Parathyroid adenoma (tissue), 2 donors: Measurements from ENCODE around the gene PRKCH.

Source experiments
- H2AFZ ChIP-seq: fragments of 300-600 bp; sonication (generic); one replicate; pipeline ENCODE4 v1.7.0; 2017; ENCODE audit warnings: antibody characterized with exemption, mild to moderate bottlenecking
- H3K27ac ChIP-seq: fragments of 300-600 bp; sonication (generic); one replicate; pipeline ENCODE4 v1.7.0; 2017
- H3K27me3 ChIP-seq: fragments of 300-600 bp; sonication (generic); one replicate; pipeline ENCODE4 v1.7.0; 2017; ENCODE audit warnings: low read length; ENCODE audit not compliant: control insufficient read depth, insufficient read depth
- H3K36me3 ChIP-seq: fragments of 300-600 bp; sonication (generic); one replicate; pipeline ENCODE4 v1.7.0; 2017; ENCODE audit warnings: low read length; ENCODE audit not compliant: control insufficient read depth, insufficient read depth
- H3K4me1 ChIP-seq: fragments of 300-600 bp; sonication (generic); one replicate; pipeline ENCODE4 v1.7.0; 2017; ENCODE audit warnings: control low read depth
- H3K4me2 ChIP-seq: fragments of 300-600 bp; sonication (generic); one replicate; pipeline ENCODE4 v1.7.0; 2017; ENCODE audit warnings: low read length
- H3K4me3 ChIP-seq: fragments of 300-600 bp; sonication (generic); one replicate; pipeline ENCODE4 v1.7.0; 2017; ENCODE audit warnings: low read depth, low read length
- H3K79me2 ChIP-seq: fragments of 300-600 bp; sonication (generic); one replicate; pipeline ENCODE4 v1.7.0; 2017; ENCODE audit warnings: control low read depth
- H3K9ac ChIP-seq: fragments of 300-600 bp; sonication (generic); one replicate; pipeline ENCODE4 v1.7.0; 2017; ENCODE audit warnings: mild to moderate bottlenecking
- H3K9me3 ChIP-seq: fragments of 300-600 bp; sonication (generic); one replicate; pipeline ENCODE4 v1.7.0; 2017; ENCODE audit warnings: low read length; ENCODE audit not compliant: control insufficient read depth
- TF ChIP-seq, protein P1 (sequence below): fragments of 300-600 bp; sonication (generic); IDR thresholded peaks from one replicate; pipeline ENCODE4 v1.7.0; 2017; ENCODE audit warnings: antibody characterized with exemption, mild to moderate bottlenecking
- donor health status: primary hyperparathyroidism.

PRKCH gene

DNA sequence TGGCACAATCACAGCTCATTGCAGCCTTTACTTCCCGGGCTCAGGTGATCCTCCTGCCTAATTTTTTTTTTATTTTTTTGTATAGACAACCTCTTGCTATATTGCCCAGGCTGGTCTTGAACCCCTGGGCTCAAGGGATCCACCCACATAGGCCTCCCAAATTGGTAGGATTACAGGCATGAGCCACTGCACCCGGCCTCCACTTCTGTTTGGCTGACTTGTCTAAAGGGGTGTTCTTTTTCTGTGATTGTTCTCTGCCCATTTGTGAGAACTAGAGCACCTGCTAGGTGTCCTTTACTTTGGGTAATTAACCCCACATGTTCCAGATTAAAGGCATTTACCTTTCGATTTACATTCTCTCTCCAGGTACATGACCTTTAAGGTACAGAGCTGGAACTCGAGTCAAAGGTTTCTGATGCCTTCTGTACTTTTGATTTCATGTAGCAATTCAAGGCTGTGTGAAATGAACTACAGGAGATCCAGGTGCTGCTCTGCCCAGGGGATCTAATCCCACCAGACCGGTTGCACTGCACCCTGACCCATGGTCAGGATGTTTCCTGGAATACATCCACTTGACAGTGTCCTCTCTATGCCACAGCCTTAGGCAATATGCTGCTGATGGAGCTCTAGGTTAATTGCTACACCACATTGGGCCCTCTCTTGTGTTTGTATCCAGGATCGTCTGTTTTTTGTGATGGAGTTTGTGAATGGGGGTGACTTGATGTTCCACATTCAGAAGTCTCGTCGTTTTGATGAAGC is 163.6 kb downstream of the PRKCH start:
- H3K4me3 ChIP-seq = no peak overlapping the region
- H3K9me3 ChIP-seq = no peaks in the 10 kb centered on the region
- no peaks in the 10 kb centered on the region for H3K36me3 ChIP-seq
- no peak overlapping the region for H3K4me2 ChIP-seq
- H3K4me1 ChIP-seq = no peaks in the 10 kb centered on the region
- no peak overlapping the region for H3K27ac ChIP-seq
- H3K79me2 ChIP-seq = no peaks in the 10 kb centered on the region
- no peak overlapping the region for H2AFZ ChIP-seq
- TF ChIP-seq, protein P1, sequence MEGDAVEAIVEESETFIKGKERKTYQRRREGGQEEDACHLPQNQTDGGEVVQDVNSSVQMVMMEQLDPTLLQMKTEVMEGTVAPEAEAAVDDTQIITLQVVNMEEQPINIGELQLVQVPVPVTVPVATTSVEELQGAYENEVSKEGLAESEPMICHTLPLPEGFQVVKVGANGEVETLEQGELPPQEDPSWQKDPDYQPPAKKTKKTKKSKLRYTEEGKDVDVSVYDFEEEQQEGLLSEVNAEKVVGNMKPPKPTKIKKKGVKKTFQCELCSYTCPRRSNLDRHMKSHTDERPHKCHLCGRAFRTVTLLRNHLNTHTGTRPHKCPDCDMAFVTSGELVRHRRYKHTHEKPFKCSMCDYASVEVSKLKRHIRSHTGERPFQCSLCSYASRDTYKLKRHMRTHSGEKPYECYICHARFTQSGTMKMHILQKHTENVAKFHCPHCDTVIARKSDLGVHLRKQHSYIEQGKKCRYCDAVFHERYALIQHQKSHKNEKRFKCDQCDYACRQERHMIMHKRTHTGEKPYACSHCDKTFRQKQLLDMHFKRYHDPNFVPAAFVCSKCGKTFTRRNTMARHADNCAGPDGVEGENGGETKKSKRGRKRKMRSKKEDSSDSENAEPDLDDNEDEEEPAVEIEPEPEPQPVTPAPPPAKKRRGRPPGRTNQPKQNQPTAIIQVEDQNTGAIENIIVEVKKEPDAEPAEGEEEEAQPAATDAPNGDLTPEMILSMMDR = no peak
- no peak overlapping the region for H3K9ac ChIP-seq
- no peaks in the 10 kb centered on the region for H3K27me3 ChIP-seq

DNA sequence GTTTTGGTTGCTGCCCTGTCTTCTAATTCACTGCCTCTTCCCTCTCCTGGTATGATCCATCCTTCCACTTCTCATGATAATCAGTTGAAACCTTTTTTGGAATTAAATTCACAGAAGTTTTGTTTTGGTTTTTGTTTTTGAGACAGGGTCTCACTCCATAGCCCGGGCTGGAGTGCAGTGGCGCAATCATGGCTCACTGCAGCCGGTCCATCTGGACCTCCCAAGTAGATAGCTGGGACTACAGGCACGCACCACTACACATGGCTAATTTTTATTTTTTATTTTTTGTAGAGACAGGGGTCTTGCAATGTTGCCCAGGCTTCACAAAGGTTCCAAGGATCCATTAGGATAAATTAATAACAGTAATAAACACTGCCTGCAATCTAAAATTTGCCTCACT is 164.3 kb downstream of the PRKCH start:
- Histone ChIP-seq H3K4me1 (no peaks in the 10 kb centered on the region), H2AFZ (no peak overlapping the region), H3K9ac (no peak overlapping the region), H3K9me3 (no peaks in the 10 kb centered on the region), H3K4me2 (no peak overlapping the region), H3K27ac (no peak overlapping the region), H3K27me3 (no peaks in the 10 kb centered on the region), H3K36me3 (no peaks in the 10 kb centered on the region), H3K4me3 (no peak overlapping the region), H3K79me2 (no peaks in the 10 kb centered on the region)
- TF ChIP-seq, protein P1 = no peak

DNA sequence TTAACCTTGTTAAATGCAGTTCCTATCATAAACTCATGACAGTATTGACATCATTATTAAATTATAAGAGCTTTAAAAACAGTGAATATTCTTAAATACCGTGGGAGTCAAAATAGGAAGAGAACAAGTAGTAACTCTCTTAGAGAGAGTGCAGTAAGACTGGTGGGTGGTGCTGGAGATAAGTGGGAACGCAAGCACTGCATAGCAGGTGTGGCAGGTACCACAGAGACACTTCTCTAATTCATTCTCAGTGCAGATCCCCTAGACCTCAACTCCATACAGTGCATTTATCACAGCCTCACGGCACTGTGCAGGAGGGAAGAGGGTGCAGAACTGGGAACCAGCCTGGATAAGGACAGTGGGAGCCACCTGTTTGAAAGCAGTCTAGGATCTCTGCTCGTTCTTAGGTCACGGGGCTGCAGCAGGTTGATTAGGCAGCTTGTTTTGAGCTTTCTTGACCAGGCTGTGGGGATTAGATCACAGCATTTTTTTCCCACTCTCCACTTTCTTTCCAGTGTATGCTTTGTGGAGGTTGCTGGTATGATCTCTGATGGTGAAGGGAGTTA is 165.6 kb downstream of the PRKCH start:
- TF ChIP-seq, protein P1 = no peak
- H3K4me1 ChIP-seq = no peaks in the 10 kb centered on the region

DNA sequence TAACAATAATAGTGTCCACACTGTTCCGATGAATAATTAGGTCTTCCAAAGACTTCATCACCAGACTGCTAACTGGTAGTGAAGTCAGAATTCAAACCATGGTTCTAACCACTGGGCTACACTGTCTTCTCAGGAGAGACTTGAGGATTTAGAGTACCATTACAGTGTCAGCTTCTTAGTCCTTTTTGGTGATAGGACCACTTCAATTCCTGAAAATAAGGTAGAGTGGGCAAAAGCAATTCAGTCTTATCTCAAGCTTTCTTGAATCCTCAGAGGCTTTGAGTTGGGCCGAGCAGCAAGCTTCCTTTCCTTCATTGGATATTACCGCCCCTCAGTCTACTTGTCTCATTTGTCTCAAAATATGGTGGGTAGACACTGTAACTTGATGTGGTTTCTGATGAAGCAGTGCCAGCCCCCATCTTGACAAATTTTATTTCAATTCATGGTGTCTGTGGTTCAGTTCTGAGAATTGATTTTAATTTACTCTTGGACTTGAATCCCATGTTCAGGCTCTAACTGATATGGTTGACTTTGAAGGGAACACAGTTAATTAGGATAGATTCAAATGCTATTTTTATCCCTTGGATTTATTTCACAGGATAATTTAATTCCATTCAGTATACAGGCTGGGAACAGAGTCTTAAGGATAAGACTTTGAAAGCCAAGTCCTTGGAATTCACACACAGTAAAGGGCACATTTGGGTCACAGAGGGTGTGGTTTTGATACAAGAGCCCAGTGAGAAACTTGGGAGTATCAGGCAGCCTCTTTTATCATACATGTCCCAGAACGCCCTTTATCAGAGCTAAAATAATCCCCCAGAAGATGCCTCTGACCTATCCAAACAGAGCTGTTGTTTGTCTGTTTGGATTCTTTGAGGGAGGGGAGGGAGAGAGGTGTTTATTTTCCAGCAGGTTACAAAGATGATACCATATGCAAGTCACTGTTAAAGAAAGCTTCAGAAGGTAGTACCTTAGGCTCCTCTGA is 167.3 kb downstream of the PRKCH start:
- no peaks in the 10 kb centered on the region for H3K79me2 ChIP-seq
- H3K27ac ChIP-seq = no peak overlapping the region
- no peaks in the 10 kb centered on the region for H3K27me3 ChIP-seq
- H3K36me3 ChIP-seq = no peaks in the 10 kb centered on the region
- H3K9ac ChIP-seq = no peak overlapping the region
- TF ChIP-seq, protein P1 = no peak
- no peak overlapping the region for H3K4me2 ChIP-seq
- no peak overlapping the region for H2AFZ ChIP-seq
- H3K4me1 ChIP-seq = peaks cover 3% of the 10 kb centered on the region
- H3K9me3 ChIP-seq = no peaks in the 10 kb centered on the region
- H3K4me3 ChIP-seq = no peak overlapping the region

More for the DNA sequence above, 165.6 kb downstream of the PRKCH start:
- Histone ChIP-seq H3K9ac (no peak overlapping the region), H3K9me3 (no peaks in the 10 kb centered on the region), H2AFZ (no peak overlapping the region), H3K4me3 (no peak overlapping the region), H3K79me2 (no peaks in the 10 kb centered on the region), H3K27ac (no peak overlapping the region), H3K36me3 (no peaks in the 10 kb centered on the region), H3K27me3 (no peaks in the 10 kb centered on the region), H3K4me2 (no peak overlapping the region)
